Stimulated activated CD8-positive, alpha-beta memory T cell treated with anti-CD3 and anti-CD28 coated beads, Interleukin-12 subunit alpha, Interleukin-12 subunit beta, amount 100 ng/mL, for 24 hours (primary cell): ENCODE results near the gene IMMP2L.

Experiments
- DNase-seq: peaks from one replicate; pipeline ENCODE4 v3.0.0-alpha.2; 2020; ENCODE audit errors: extremely low read depth

Gene IMMP2L

GRCh38 chr7:111103678-111104274 lies 458.5 kb downstream of the IMMP2L start:
- no peak for DNase-seq

- no peak for DNase-seq
Observed at GRCh38 chr7:111103136-111103535, 459.2 kb downstream of the IMMP2L start.

- DNase-seq, result no peak
Observed at GRCh38 chr7:111101856-111102646, 460.2 kb downstream of the IMMP2L start.

GRCh38 chr7:111098926-111099250 lies 463.4 kb downstream of the IMMP2L start:
- DNase-seq, result no peak

GRCh38 chr7:111098011-111098925 lies 464.0 kb downstream of the IMMP2L start:
- DNase-seq, result no peak

GRCh38 chr7:111096997-111097396 lies 465.3 kb downstream of the IMMP2L start:
- DNase-seq, result no peak

GRCh38 chr7:111094419-111094818 lies 467.9 kb downstream of the IMMP2L start:
- no peak for DNase-seq

GRCh38 chr7:111093496-111093895 lies 468.8 kb downstream of the IMMP2L start:
- no peak for DNase-seq

- no peak for DNase-seq
Observed at GRCh38 chr7:111092406-111093236, 469.7 kb downstream of the IMMP2L start.

GRCh38 chr7:111091593-111092358 lies 470.5 kb downstream of the IMMP2L start:
- no peak for DNase-seq

- DNase-seq, result no peak
Observed at GRCh38 chr7:111090846-111091245, 471.4 kb downstream of the IMMP2L start, which contains the start of gene LRRN3. LRRN3 (plus strand) TSS chr7:111091127; CDS start chr7:111122773, 31,646 bp downstream.

GRCh38 chr7:111089822-111090426 lies 472.4 kb downstream of the IMMP2L start:
- DNase-seq, result no peak

- DNase-seq, result no peak
Observed at GRCh38 chr7:111088328-111088727, 474.0 kb downstream of the IMMP2L start.

- DNase-seq, result no peak
Observed at GRCh38 chr7:111086532-111086931, 475.8 kb downstream of the IMMP2L start.

- no peak for DNase-seq
Observed at GRCh38 chr7:111085356-111085755, 476.9 kb downstream of the IMMP2L start.

GRCh38 chr7:111083413-111083812 lies 478.9 kb downstream of the IMMP2L start:
- no peak for DNase-seq

GRCh38 chr7:111082351-111082750 lies 479.9 kb downstream of the IMMP2L start:
- no peak for DNase-seq

GRCh38 chr7:111081546-111082267 lies 480.6 kb downstream of the IMMP2L start:
- DNase-seq, result no peak

GRCh38 chr7:111080495-111081105 lies 481.7 kb downstream of the IMMP2L start:
- DNase-seq, result no peak
